Body of pancreas (tissue), 4 donors: ENCODE measurements around the gene PGP. TPM values are rescaled to one million over a fixed set of nuclear protein-coding genes. Genes with fewer than 3 reads are reported as not detected.

ENCODE experiments used
- ATAC-seq: fragments of 150-250 bp; one replicate; pipeline ENCODE4 v1.9.1; 2016
- DNase-seq, 4 donors: peaks; one replicate each; pipeline ENCODE4 v3.0.0-alpha.2; 2019
- H3K27ac ChIP-seq, 4 donors: fragments of 200-600 bp; sonication (generic); 1 replicate in 3 of 4; 2 replicates in 1 of 4; pipeline versions ENCODE4 v1.5.1 to v1.6.1; 2016 to 2019; ENCODE audit warnings: mild to moderate bottlenecking in 1 of 4, mixed read lengths in 1 of 4, moderate library complexity in 1 of 4
- H3K27me3 ChIP-seq, 2 donors: fragments of 200-600 bp; sonication (generic); one replicate each; pipeline ENCODE4 v1.6.0; 2016; ENCODE audit warnings: mild to moderate bottlenecking in 1 of 2
- H3K36me3 ChIP-seq, 2 donors: fragments of 200-600 bp; sonication (generic); replicated peaks in 1 of 2; 2 replicates each; pipeline ENCODE4 v1.5.1; 2016; ENCODE audit warnings: low read depth in 2 of 2; ENCODE audit not compliant: insufficient read depth in 1 of 2
- H3K4me1 ChIP-seq: fragments of 200-600 bp; sonication (generic); one replicate; pipeline ENCODE4 v1.6.0; 2016
- H3K4me3 ChIP-seq, 2 donors: fragments of 200-600 bp; sonication (generic); 1 replicate in 1 of 2; 2 replicates in 1 of 2; pipeline ENCODE4 v1.5.1; 2016 to 2019
- H3K9me3 ChIP-seq, 3 donors: fragments of 200-600 bp; sonication (generic); 1 replicate in 2 of 3; 2 replicates in 1 of 3; pipeline ENCODE4 v1.5.1; 2016
- POLR2A ChIP-seq, 3 donors: fragments of 450-650 bp; IDR thresholded peaks; one replicate each; pipeline ENCODE4 v1.6.1; 2016; ENCODE audit warnings: antibody characterized with exemption in 3 of 3, mild to moderate bottlenecking in 2 of 3
- WGBS, 2 donors: methylation state at CpG; one replicate each; pipeline ENCODE4 v1.1.5; 2017; 5-methylcytosine and 5-hydroxymethylcytosine counted together
- intact Hi-C: fragments of 100-400 bp; cut with DNase I; formaldehyde crosslinking; loops from one replicate; pipeline ENCODE4 v1.15.1; 2023
- total RNA-seq, 2 donors: library from RNA; depleted of rRNA; stranded (reverse); fragments of >200 nt; gene quantifications; one replicate each; pipeline ENCODE4 v1.1.0, GENCODE V29; 2016
- TF ChIP-seq, protein P1 (sequence below), 7 experiments: fragments of 450-650 bp in 4 of 7; fragments of 200-600 bp in 3 of 7; sonication (generic) in 3 of 7; IDR thresholded peaks; one replicate each; pipeline ENCODE4 v1.5.1; 2016 to 2019; ENCODE audit warnings: antibody characterized with exemption in 7 of 7

The PGP gene
- total RNA-seq, 2 donors from 2014 or later, result 7.8 to 15.8 TPM

- ATAC-seq, result no peak
- Histone ChIP-seq H3K9me3 (no peaks in the 10 kb centered on the region), H3K36me3 (peaks cover 17 to 30% of the 10 kb centered on the region in 2 donors), H3K4me3 (no peak overlapping the region), H3K4me1 (peaks cover 23% of the 10 kb centered on the region), H3K27ac (no peak overlapping the region), H3K27me3 (no peaks in the 10 kb centered on the region)
- WGBS, 2 donors, result 88 to 90% methylated on average over 16 to 23 of the region's 23 CpGs
- TF ChIP-seq, protein P1, sequence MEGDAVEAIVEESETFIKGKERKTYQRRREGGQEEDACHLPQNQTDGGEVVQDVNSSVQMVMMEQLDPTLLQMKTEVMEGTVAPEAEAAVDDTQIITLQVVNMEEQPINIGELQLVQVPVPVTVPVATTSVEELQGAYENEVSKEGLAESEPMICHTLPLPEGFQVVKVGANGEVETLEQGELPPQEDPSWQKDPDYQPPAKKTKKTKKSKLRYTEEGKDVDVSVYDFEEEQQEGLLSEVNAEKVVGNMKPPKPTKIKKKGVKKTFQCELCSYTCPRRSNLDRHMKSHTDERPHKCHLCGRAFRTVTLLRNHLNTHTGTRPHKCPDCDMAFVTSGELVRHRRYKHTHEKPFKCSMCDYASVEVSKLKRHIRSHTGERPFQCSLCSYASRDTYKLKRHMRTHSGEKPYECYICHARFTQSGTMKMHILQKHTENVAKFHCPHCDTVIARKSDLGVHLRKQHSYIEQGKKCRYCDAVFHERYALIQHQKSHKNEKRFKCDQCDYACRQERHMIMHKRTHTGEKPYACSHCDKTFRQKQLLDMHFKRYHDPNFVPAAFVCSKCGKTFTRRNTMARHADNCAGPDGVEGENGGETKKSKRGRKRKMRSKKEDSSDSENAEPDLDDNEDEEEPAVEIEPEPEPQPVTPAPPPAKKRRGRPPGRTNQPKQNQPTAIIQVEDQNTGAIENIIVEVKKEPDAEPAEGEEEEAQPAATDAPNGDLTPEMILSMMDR (IDR thresholded peaks at IDR 0.05), result no peak
- TF ChIP-seq POLR2A (IDR thresholded peaks at IDR 0.05), result no peak
- no peak for DNase-seq
- intact Hi-C loops, result no loop called here
Measured at GRCh38 chr16:2229632-2230250, 15.1 kb upstream of the PGP start.

DNA sequence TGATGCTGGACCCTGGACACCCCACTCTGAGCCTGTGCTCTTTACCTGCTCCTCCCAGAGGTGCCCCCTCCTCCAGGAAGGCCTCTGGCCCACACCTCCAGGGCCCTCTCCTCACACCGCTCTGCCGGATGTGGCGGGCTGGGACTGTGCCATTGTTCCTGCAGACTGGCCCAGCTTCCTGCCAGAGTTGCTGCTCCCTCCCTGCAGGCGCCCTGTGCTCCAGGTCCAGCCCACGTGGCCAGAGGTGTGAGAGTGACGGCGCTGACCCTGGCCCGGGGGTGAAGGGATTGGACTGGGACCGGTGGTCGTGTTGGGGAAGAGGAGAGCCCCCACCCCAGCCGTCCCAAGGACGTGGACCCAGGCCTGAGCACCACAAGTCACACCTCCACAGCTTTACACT, 14.5 kb upstream of the PGP start:
- no peaks in the 10 kb centered on the region for H3K9me3 ChIP-seq
- H3K4me1 ChIP-seq, result peaks cover 29% of the 10 kb centered on the region
- H3K27ac ChIP-seq, result no peak overlapping the region
- no peak overlapping the region for H3K4me3 ChIP-seq
- TF ChIP-seq, protein P1 (IDR thresholded peaks at IDR 0.05), result no peak
- no peak for TF ChIP-seq POLR2A (IDR thresholded peaks at IDR 0.05)
- intact Hi-C loops, result no loop called here
- no peak for DNase-seq
- H3K36me3 ChIP-seq, result peaks cover 12 to 25% of the 10 kb centered on the region in 2 donors
- H3K27me3 ChIP-seq, result no peaks in the 10 kb centered on the region
- 85 to 86% methylated on average over 4 to 9 of the region's 12 CpGs for WGBS, 2 donors
- ATAC-seq, result no peak

DNA sequence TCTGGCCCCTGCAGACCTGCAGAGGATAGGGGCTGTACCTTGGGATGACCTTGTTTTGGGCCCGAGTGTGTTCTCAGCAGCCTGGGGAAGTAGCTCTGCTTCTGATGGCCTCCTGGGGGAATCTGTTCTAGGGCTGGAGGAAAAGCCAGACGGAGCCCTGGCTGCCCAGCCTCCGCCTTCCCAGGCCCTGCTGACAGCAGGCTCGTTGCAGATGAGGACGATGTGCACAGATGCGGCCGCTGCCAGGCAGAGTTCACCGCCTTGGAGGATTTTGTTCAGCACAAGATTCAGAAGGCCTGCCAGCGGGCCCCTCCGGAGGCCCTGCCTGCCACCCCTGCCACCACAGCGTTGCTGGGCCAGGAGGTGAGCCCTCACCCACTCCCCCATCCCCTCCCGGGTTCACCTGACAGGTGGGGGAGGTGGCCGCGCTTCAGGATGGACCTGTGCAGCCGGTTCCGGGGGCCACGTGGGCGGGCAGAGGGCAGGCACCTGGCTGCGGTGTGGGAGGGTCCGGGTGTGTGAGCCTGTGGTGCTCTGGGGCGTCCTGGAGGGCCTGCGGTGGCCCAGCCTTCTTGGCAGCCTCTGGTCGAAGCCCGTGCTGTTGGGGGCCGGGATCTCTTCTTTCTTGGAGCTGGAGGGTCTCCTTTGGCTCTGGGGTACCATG, 13.7 kb upstream of the PGP start:
- Histone ChIP-seq H3K9me3 (no peaks in the 10 kb centered on the region), H3K4me3 (no peak overlapping the region), H3K27ac (no peak overlapping the region), H3K27me3 (no peaks in the 10 kb centered on the region), H3K4me1 (peaks cover 30% of the 10 kb centered on the region), H3K36me3 (peaks cover 12 to 23% of the 10 kb centered on the region in 2 donors)
- DNase-seq, result no peak
- 89% methylated on average over 9 to 24 of the region's 25 CpGs for WGBS, 2 donors
- TF ChIP-seq POLR2A (IDR thresholded peaks at IDR 0.05), result no peak
- TF ChIP-seq, protein P1 (IDR thresholded peaks at IDR 0.05), result no peak
- intact Hi-C loops, result no loop called here
- no peak for ATAC-seq

- ATAC-seq, result no peak
- H3K27ac ChIP-seq, result no peak overlapping the region
- no peak overlapping the region for H3K4me3 ChIP-seq
- H3K4me1 ChIP-seq, result peaks cover 32% of the 10 kb centered on the region
- H3K27me3 ChIP-seq, result no peaks in the 10 kb centered on the region
- H3K9me3 ChIP-seq, result no peaks in the 10 kb centered on the region
- no peak for DNase-seq
- H3K36me3 ChIP-seq, result peaks cover 9 to 13% of the 10 kb centered on the region in 2 donors
- 88 to 89% methylated on average over 6 of the region's 6 CpGs for WGBS, 2 donors
- intact Hi-C loops, result no loop called here
- no peak for TF ChIP-seq POLR2A (IDR thresholded peaks at IDR 0.05)
Measured at GRCh38 chr16:2226918-2227317, 12.3 kb upstream of the PGP start.

- 32 to 39% methylated on average over 9 of the region's 9 CpGs for WGBS, 2 donors
- H3K4me1 ChIP-seq, result peaks cover 32% of the 10 kb centered on the region
- no peak for ATAC-seq
- H3K36me3 ChIP-seq, result peaks cover 9% of the 10 kb centered on the region in 2 donors
- H3K9me3 ChIP-seq, result no peaks in the 10 kb centered on the region
- TF ChIP-seq, protein P1 (IDR thresholded peaks at IDR 0.05), result no peak
- TF ChIP-seq POLR2A (IDR thresholded peaks at IDR 0.05), result no peak
- H3K27me3 ChIP-seq, result no peaks in the 10 kb centered on the region
- H3K27ac ChIP-seq, result peak overlapping the region in 1 of 4 donors; percentile 23
- intact Hi-C loops, result no loop called here
- peak in 1 of 4 donors; percentile 18 for DNase-seq
- no peak overlapping the region for H3K4me3 ChIP-seq
Measured at GRCh38 chr16:2226245-2226793, 11.7 kb upstream of the PGP start.
